SK-N-MC (cell line): ENCODE data around the gene CHGA.

Source experiments
- DNase-seq: peaks from one replicate; pipeline ENCODE4 v3.0.0-alpha.2; 2011; ENCODE audit warnings: low read depth, low spot score
- H3K27ac ChIP-seq: fragments of 200-600 bp; sonication (generic); 2 replicates; pipeline ENCODE4 v1.5.1; 2016; ENCODE audit warnings: mixed run types
- H3K36me3 ChIP-seq: fragments of 200-600 bp; sonication (generic); 2 replicates; pipeline ENCODE4 v1.6.1; 2017; ENCODE audit warnings: antibody characterized with exemption, low read length, mixed read lengths; ENCODE audit not compliant: insufficient read depth
- H3K4me3 ChIP-seq: fragments of 200-600 bp; sonication (generic); 2 replicates; pipeline ENCODE4 v1.5.1; 2016
- H3K9ac ChIP-seq: fragments of 200-600 bp; sonication (generic); 2 replicates; pipeline ENCODE4 v1.8.0; 2017; ENCODE audit warnings: mixed run types, mixed read lengths; ENCODE audit not compliant: insufficient read length
- H3K9me3 ChIP-seq: fragments of 200-600 bp; sonication (generic); 2 replicates; pipeline ENCODE4 v1.6.1; 2017; ENCODE audit warnings: low read depth, mild to moderate bottlenecking, antibody characterized with exemption, low read length, moderate library complexity, mixed read lengths
- EZH2 ChIP-seq: fragments of 200-600 bp; sonication (generic); IDR thresholded peaks from one replicate; pipeline ENCODE4 v1.6.1; 2017; ENCODE audit warnings: antibody characterized with exemption
- FOXP2 ChIP-seq: optimal IDR thresholded peaks from 2 replicates; pipeline ENCODE3; 2011; ENCODE audit warnings: mild to moderate bottlenecking, moderate library complexity; ENCODE audit not compliant: insufficient read depth; ENCODE audit errors: extremely low read length, control extremely low read depth
- POLR2AphosphoS5 ChIP-seq: IDR thresholded peaks from 2 replicates; pipeline ENCODE4 v1.6.1; 2012; ENCODE audit warnings: mild to moderate bottlenecking, low read depth, low read length, borderline replicate concordance

Gene CHGA

DNA sequence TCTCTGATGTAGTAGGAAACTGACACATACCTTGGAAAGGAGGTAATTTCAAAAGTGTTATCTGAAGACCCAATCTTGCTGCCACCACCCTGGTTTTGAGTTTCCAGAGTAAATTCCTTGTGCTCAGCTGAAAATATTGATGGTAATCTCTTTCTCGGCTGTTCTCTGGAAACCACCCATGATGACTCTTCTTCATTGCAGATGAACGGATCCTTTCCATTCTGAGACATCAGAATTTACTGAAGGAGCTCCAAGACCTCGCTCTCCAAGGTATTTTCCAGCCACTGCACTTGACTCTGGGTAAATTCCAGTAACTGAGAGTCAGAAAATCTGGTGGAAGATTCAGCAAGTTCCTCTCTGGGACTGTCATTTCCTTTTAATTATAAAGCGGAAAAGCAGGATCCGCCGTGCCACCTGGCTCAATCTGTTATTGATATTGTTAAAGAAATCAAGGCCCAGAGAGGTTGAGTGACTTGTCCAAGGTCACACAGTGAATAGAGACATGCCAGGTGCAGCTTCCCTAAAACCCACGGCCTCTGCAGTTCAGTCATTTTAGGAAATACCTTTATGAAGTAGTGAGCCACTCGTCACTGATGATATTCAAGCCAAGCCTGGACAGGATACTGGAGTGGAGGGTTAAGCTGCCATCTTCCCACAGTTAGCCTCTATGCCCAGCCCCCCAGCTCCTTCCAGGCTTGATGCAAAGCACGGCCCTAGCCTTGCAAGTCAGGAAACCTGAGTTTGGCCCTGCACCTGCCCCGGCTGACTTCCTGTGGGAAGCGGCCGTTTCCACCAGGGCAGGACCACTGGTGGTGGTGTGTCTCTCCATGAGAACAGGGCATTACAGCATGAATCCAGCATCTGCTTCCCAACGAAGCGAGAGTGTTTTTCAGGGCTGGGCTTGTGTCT is 4.7 kb downstream of the CHGA start:
- H3K27ac ChIP-seq: no peak overlapping the region
- H3K9me3 ChIP-seq: no peaks in the 10 kb centered on the region
- no peak overlapping the region for H3K4me3 ChIP-seq
- no peak for DNase-seq
- H3K9ac ChIP-seq: no peak overlapping the region
- H3K36me3 ChIP-seq: no peaks in the 10 kb centered on the region
- TF ChIP-seq EZH2 (no peak), POLR2AphosphoS5 (no peak), FOXP2 (no peak)

DNA sequence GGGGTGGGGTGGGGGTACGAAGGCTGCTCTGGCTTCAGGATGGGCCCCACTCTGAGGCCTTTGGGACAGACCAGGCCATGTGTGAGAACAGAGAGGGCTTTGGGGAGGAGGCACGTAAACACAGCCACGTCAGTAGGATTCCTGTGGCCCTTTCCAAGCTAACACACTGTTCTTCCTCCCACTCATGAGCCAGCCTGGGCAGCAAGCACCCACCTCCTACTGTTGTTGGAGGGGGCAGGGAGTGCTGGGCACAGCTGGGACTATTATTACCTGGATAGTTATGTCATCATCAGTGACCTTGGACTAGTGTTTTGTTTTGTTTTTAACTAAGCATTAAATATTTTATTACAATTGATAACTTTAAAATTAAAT is 5.3 kb downstream of the CHGA start:
- no peak overlapping the region for H3K9ac ChIP-seq
- H3K36me3 ChIP-seq: no peaks in the 10 kb centered on the region
- H3K4me3 ChIP-seq: no peak overlapping the region
- H3K9me3 ChIP-seq: no peaks in the 10 kb centered on the region
- no peak for DNase-seq
- no peak for TF ChIP-seq FOXP2
- no peak for TF ChIP-seq POLR2AphosphoS5
- no peak overlapping the region for H3K27ac ChIP-seq

DNA sequence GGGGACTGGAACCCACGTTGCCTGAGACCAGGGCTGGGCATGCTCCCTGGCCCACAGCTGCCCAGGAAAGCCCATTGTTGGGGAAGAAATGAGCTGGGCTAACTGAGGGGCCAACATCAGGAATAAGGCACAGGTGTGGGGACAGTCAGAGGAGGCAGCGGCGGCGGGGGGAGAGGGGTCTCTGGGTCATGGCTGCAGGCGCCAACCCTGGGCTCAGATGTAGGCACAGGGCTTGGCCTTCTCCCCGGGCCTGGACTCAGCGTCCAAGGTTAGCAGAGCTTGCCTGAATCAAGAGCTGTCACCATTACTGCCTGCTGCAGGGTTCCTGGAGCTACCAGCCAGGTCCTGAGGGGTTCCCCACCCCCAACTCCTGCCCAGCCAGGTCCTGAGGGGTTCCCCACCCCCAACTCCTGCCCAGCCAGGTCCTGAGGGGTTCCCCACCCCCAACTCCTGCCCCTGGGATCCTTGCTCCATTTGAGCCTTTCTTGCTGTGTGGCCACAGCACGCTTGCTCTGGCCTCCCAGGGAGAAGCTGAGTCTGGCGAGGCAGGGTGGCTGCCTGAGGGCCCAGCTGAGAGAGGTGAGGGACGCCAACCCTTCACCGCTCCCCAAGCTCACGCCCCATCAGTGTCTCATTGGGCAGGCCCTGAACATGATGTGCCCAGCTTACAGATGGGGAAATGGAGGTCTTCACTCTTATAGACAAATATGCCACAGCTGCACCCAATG is 6.2 kb downstream of the CHGA start:
- Histone ChIP-seq H3K36me3 (no peaks in the 10 kb centered on the region), H3K27ac (no peak overlapping the region), H3K9ac (no peak overlapping the region), H3K9me3 (no peaks in the 10 kb centered on the region), H3K4me3 (no peak overlapping the region)
- DNase-seq: no peak
- TF ChIP-seq POLR2AphosphoS5 (no peak), FOXP2 (no peak), EZH2 (no peak)

DNA sequence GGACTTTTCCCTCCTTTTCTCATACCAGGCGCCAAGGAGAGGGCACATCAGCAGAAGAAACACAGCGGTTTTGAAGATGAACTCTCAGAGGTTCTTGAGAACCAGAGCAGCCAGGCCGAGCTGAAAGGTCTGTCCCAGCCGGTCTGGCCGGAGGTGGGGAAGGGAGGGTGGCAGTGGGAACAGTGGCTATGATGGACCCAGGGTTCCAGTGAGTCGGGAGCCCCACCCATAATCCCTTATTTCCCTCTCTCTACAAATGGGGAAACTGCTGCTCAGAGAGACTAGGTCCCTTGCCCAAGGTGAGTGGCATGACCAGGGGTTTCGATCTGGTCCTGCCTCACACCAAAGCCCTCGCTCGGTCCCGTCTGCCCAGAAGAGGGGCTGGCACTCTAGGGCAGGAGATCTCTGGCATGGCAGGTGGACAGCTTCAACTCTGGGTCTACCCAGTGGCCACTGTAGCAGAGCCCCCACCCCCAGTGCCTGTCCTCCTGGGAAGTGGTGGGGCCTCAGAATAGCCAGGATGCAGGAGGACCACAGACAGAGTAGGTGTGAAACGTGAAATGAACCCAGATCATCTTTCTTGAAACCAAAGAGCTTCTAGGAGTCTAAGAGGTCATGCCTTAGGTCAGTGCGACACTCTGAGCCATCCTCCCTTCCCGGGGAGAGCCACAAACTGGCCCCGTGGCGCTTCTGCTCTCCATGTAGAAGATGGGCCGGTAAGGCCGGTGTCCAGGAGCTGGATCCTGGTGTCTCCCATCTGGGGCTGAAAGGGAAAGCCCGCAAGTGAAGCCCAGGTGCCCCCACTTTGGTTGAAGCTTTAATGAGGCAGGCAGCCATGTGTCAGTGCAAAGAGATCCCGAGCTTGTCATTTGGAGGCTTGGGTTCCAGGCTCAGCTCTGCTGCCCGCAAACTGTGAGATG is 7.0 kb downstream of the CHGA start:
- no peak overlapping the region for H3K27ac ChIP-seq
- TF ChIP-seq FOXP2 (no peak), POLR2AphosphoS5 (no peak), EZH2 (no peak)
- no peaks in the 10 kb centered on the region for H3K9me3 ChIP-seq
- H3K4me3 ChIP-seq: no peak overlapping the region
- H3K9ac ChIP-seq: no peak overlapping the region
- no peaks in the 10 kb centered on the region for H3K36me3 ChIP-seq
- no peak for DNase-seq

DNA sequence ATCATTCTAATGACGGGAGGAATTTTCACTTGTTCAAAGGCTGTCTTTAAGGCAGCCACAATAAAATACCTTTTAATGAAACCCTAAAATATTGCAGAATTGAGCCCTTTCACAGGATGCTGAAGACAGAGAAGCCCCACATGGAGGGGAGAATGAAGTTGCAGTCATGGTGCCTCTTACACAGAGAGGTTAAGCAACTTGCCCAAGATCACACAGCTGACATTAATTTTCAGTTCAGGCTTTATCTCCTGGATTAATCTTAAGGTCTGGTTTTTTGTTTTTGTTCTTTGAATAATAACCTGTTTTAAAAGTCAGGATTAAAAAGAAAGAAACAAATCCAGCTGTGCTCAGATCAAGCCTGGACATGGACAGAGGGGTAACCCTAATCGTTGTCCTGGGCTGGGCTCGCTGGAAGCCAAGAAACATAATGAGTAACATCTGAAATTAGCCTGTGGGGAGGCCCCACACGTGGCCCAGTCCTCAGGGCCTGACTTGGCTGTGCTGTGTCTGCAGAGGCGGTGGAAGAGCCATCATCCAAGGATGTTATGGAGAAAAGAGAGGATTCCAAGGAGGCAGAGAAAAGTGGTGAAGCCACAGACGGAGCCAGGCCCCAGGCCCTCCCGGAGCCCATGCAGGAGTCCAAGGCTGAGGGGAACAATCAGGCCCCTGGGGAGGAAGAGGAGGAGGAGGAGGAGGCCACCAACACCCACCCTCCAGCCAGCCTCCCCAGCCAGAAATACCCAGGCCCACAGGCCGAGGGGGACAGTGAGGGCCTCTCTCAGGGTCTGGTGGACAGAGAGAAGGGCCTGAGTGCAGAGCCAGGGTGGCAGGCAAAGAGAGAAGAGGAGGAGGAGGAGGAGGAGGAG is 8.0 kb downstream of the CHGA start:
- TF ChIP-seq EZH2 (no peak), FOXP2 (no peak), POLR2AphosphoS5 (no peak)
- Histone ChIP-seq H3K4me3 (no peak overlapping the region), H3K27ac (no peak overlapping the region)

DNA sequence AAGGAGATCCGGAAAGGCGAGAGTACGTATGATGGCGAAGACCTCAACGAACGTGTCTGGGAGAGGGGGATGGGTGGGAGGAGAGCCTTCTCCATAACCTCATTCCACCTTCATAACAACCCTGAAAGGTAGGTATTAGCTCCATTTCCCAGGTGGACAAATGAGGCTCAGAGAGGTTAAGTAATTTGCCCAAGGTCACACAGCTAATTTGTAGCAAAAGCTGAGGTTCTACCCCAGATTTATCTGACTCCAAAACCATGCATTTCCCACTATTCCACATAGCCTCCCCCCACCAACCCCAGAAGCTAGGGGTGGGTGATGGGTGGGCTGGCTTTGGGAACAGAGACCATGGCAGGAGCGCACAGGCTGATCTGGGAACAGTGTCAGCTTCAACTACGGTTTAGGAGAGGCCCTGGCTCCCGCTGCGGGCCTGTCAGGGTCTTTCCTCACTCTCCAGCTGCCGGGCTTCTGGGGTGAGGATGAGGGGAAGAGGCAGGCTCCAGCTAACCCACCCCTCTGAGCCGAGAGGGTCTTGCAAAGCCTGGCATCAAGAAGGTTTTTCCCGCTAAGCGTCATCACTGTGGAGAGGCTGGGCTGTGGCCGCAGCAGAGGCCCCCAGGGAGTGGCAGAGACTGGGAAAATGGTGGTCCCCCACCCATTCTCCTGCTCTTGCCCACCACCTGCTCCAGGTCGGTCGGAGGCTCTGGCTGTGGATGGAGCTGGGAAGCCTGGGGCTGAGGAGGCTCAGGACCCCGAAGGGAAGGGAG is 8.9 kb downstream of the CHGA start:
- TF ChIP-seq FOXP2: no peak
- no peak for TF ChIP-seq POLR2AphosphoS5
- no peak for TF ChIP-seq EZH2
- Histone ChIP-seq H3K27ac (no peak overlapping the region), H3K9me3 (no peaks in the 10 kb centered on the region), H3K36me3 (no peaks in the 10 kb centered on the region), H3K9ac (no peak overlapping the region), H3K4me3 (no peak overlapping the region)
- no peak for DNase-seq

More for the DNA sequence above, 8.0 kb downstream of the CHGA start:
- Histone ChIP-seq H3K36me3 (no peaks in the 10 kb centered on the region), H3K9me3 (no peaks in the 10 kb centered on the region), H3K9ac (no peak overlapping the region)
- no peak for DNase-seq
